DOHH2 (cell line): ENCODE measurements around the gene MRPL18.
"Not testable (repeated sequence)": the region's sequence is repeated elsewhere in the genome, so short reads cannot be mapped to it uniquely, and the experiment has no call there.

Experiments used
- H3F3A ChIP-seq: fragments of 200-600 bp; sonication (generic), shearing (Covaris generic); 2 replicates; pipeline ENCODE4 v1.6.0; 2016; ENCODE audit warnings: antibody characterized with exemption, mild to moderate bottlenecking; ENCODE audit not compliant: control insufficient read depth, insufficient read depth
- H3K27ac ChIP-seq: fragments of 200-600 bp; sonication (generic); 2 replicates; pipeline ENCODE4 v1.5.1; 2014; ENCODE audit warnings: low read depth, mild to moderate bottlenecking, low read length, moderate library complexity
- H3K27me3 ChIP-seq: fragments of 200-600 bp; sonication (generic); 2 replicates; pipeline ENCODE4 v1.6.1; 2014; ENCODE audit warnings: mild to moderate bottlenecking, low read length, mixed read lengths; ENCODE audit not compliant: control insufficient read depth
- H3K36me3 ChIP-seq: fragments of 200-600 bp; sonication (generic); 2 replicates; pipeline ENCODE4 v1.6.1; 2014; ENCODE audit warnings: mild to moderate bottlenecking, low read length, moderate library complexity, mixed read lengths; ENCODE audit not compliant: control insufficient read depth
- H3K4me1 ChIP-seq: fragments of 200-600 bp; sonication (generic); 2 replicates; pipeline ENCODE4 v1.6.1; 2014; ENCODE audit warnings: mild to moderate bottlenecking, low read length, mixed read lengths; ENCODE audit not compliant: control insufficient read depth
- H3K4me2 ChIP-seq: fragments of 200-600 bp; sonication (generic); 2 replicates; pipeline ENCODE4 v1.6.0; 2014; ENCODE audit warnings: mild to moderate bottlenecking, low read length, moderate library complexity
- H3K4me3 ChIP-seq: fragments of 200-600 bp; sonication (generic); 2 replicates; pipeline ENCODE4 v1.5.1; 2014; ENCODE audit warnings: mild to moderate bottlenecking, low read length, mixed read lengths
- H3K79me2 ChIP-seq: fragments of 200-600 bp; sonication (generic); 2 replicates; pipeline ENCODE4 v1.6.1; 2014; ENCODE audit warnings: mild to moderate bottlenecking, low read length, mixed read lengths; ENCODE audit not compliant: control insufficient read depth
- H3K9me2 ChIP-seq: fragments of 200-600 bp; sonication (generic); replicated peaks from 2 replicates; pipeline ENCODE4 v1.6.1; 2014; ENCODE audit warnings: mild to moderate bottlenecking, low read length, mixed read lengths; ENCODE audit not compliant: control insufficient read depth
- H3K9me3 ChIP-seq: fragments of 200-600 bp; sonication (generic); 2 replicates; pipeline ENCODE4 v1.6.1; 2014; ENCODE audit warnings: antibody characterized with exemption, low read length, mixed read lengths; ENCODE audit not compliant: control insufficient read depth, insufficient read depth
- H4K20me1 ChIP-seq: fragments of 200-600 bp; sonication (generic); 2 replicates; pipeline ENCODE4 v1.6.0; 2014; ENCODE audit warnings: low read depth, mild to moderate bottlenecking, antibody characterized with exemption, low read length, moderate library complexity; ENCODE audit not compliant: control insufficient read depth, insufficient read depth
- EZH2phosphoT487 ChIP-seq: fragments of 200-600 bp; sonication (generic); IDR thresholded peaks from 2 replicates; pipeline ENCODE4 v1.6.1; 2017; ENCODE audit warnings: borderline replicate concordance, mild to moderate bottlenecking, antibody characterized with exemption, low read length, moderate library complexity, mixed read lengths
- TF ChIP-seq, protein P1 (sequence below): fragments of 200-600 bp; sonication (generic); IDR thresholded peaks from one replicate; pipeline ENCODE4 v1.5.1; 2014; ENCODE audit warnings: antibody characterized with exemption, mild to moderate bottlenecking, low read depth, low read length; ENCODE audit not compliant: poor library complexity, severe bottlenecking

The MRPL18 gene

DNA sequence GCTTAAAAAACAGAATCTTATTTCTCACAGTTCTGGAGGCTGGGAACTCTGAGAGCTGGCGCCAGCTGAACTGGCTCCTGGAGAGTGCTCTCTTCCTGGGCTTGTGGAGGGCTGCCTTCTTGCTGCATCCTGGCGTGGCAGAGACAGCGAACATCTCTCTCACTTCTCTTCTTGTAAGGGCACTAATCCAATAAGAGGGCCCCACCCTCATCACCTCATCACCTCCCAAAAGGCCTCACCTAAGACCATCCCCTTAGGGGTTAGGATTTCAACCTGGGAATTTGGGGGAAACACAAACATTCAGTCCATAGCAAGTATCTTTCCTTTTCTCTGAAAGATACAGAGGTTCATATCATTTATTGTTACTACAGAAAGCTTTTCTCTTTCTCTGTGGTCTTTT is 33.7 kb downstream of the MRPL18 start:
- TF ChIP-seq, protein P1, sequence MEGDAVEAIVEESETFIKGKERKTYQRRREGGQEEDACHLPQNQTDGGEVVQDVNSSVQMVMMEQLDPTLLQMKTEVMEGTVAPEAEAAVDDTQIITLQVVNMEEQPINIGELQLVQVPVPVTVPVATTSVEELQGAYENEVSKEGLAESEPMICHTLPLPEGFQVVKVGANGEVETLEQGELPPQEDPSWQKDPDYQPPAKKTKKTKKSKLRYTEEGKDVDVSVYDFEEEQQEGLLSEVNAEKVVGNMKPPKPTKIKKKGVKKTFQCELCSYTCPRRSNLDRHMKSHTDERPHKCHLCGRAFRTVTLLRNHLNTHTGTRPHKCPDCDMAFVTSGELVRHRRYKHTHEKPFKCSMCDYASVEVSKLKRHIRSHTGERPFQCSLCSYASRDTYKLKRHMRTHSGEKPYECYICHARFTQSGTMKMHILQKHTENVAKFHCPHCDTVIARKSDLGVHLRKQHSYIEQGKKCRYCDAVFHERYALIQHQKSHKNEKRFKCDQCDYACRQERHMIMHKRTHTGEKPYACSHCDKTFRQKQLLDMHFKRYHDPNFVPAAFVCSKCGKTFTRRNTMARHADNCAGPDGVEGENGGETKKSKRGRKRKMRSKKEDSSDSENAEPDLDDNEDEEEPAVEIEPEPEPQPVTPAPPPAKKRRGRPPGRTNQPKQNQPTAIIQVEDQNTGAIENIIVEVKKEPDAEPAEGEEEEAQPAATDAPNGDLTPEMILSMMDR, result no peak
- no peak for TF ChIP-seq EZH2phosphoT487
- no peak overlapping the region for H3K4me2 ChIP-seq
- H3K27me3 ChIP-seq, result no peaks in the 10 kb centered on the region
- H4K20me1 ChIP-seq, result no peaks in the 10 kb centered on the region
- no peak overlapping the region for H3K27ac ChIP-seq
- H3K9me2 ChIP-seq, result no peaks in the 10 kb centered on the region
- no peaks in the 10 kb centered on the region for H3K79me2 ChIP-seq
- H3K9me3 ChIP-seq, result no peaks in the 10 kb centered on the region
- H3K4me1 ChIP-seq, result peaks cover 33% of the 10 kb centered on the region
- H3F3A ChIP-seq, result no peaks in the 10 kb centered on the region
- H3K36me3 ChIP-seq, result no peaks in the 10 kb centered on the region
- no peak overlapping the region for H3K4me3 ChIP-seq

DNA sequence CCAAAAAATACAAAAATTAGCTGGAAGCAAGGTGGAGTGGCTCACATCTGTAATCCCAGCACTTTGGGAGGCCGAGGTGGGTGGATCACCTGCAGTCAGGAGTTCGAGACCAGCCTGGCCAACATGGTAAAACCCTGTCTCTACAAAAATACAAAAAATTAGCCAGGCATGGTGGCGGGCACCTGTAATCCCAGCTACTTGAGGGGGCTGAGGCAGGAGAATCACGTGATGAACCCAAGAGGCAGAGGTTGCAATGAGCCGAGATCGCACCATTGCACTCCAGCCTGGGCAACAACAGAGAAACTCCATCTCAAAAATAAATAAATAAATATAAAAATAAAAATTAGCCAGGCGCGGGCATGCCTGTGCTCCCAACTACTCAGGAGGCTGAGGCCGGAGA is 34.4 kb downstream of the MRPL18 start:
- not testable (repeated sequence) for H3F3A ChIP-seq, H3K79me2 ChIP-seq, H3K9me3 ChIP-seq, H4K20me1 ChIP-seq, H3K27me3 ChIP-seq, H3K4me3 ChIP-seq, H3K27ac ChIP-seq, H3K36me3 ChIP-seq, H3K4me2 ChIP-seq, H3K9me2 ChIP-seq
- H3K4me1 ChIP-seq, result peaks cover 34% of the 10 kb centered on the region

DNA sequence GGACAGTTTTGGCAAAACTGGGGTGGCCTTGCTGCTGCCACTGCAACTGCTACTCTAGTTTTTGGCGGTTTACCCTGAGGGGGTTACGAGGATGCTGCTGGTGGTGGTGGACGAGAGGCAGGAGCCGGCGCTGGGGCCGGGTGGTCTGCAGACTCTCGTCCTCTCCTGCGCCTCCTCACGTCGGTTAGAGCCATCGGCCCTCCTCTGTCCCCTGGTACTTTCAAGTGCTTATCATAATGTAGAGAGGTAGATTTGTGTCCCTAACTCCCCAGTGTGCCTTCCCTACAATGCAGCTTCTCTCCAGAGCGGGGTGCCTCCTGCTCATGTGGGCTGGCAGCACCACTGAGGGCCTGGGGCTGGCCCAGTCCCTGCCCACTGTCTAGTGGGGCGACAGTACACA is 35.7 kb downstream of the MRPL18 start:
- no peaks in the 10 kb centered on the region for H3K79me2 ChIP-seq
- H3K4me3 ChIP-seq, result no peak overlapping the region
- peaks cover 33% of the 10 kb centered on the region for H3K4me1 ChIP-seq
- no peaks in the 10 kb centered on the region for H3K9me2 ChIP-seq
- H3K27ac ChIP-seq, result no peak overlapping the region
- H3K9me3 ChIP-seq, result no peaks in the 10 kb centered on the region
- H4K20me1 ChIP-seq, result no peaks in the 10 kb centered on the region
- no peaks in the 10 kb centered on the region for H3K27me3 ChIP-seq
- H3K4me2 ChIP-seq, result no peak overlapping the region
- TF ChIP-seq, protein P1, result no peak
- no peaks in the 10 kb centered on the region for H3F3A ChIP-seq
- no peaks in the 10 kb centered on the region for H3K36me3 ChIP-seq

- Histone ChIP-seq H3K27ac (no peak overlapping the region), H3K4me3 (no peak overlapping the region), H3K4me2 (no peak overlapping the region), H3K4me1 (peaks cover 30% of the 10 kb centered on the region), H3K27me3 (no peaks in the 10 kb centered on the region), H3K9me2 (no peaks in the 10 kb centered on the region), H3K79me2 (no peaks in the 10 kb centered on the region), H3F3A (no peaks in the 10 kb centered on the region), H3K9me3 (no peaks in the 10 kb centered on the region), H4K20me1 (no peaks in the 10 kb centered on the region), H3K36me3 (no peaks in the 10 kb centered on the region)
- TF ChIP-seq, protein P1, result no peak
- no peak for TF ChIP-seq EZH2phosphoT487
These were observed 36.8 kb downstream of the MRPL18 start for GRCh38 chr6:159826968-159827647.
